VCaP (cell line): ENCODE data around the gene SYNGR4.

Source experiments
- H3K27ac ChIP-seq: fragments of 450-650 bp; 2 replicates; pipeline ENCODE4 v1.5.1; 2017
- CTCF ChIP-seq: fragments of 450-650 bp; conservative IDR thresholded peaks from 2 replicates; pipeline ENCODE4 v1.5.1; 2017; ENCODE audit warnings: mild to moderate bottlenecking, moderate library complexity

The SYNGR4 gene

GRCh38 chr19:48355365-48355954 lies 8.7 kb upstream of the SYNGR4 start:
- H3K27ac ChIP-seq: no peak overlapping the region
- no peak for TF ChIP-seq CTCF

GRCh38 chr19:48359123-48359522 lies 5.0 kb upstream of the SYNGR4 start:
- no peak overlapping the region for H3K27ac ChIP-seq
- TF ChIP-seq CTCF: no peak

- H3K27ac ChIP-seq: peak overlapping the region; percentile 94; the same call in 1 of the 2 replicates
- no peak for TF ChIP-seq CTCF
These were observed 2.3 kb upstream of the SYNGR4 start for GRCh38 chr19:48361912-48362311.

GRCh38 chr19:48362716-48363499 lies 1.3 kb upstream of the SYNGR4 start:
- H3K27ac ChIP-seq: peak overlapping the region; percentile 94
- TF ChIP-seq CTCF: no peak

GRCh38 chr19:48363500-48363809 lies 712 bp upstream of the SYNGR4 start:
- TF ChIP-seq CTCF: no peak
- H3K27ac ChIP-seq: peak overlapping the region; percentile 94

- no peak for TF ChIP-seq CTCF
- peak overlapping the region; percentile 94 for H3K27ac ChIP-seq
These were observed 606 bp downstream of the SYNGR4 start for GRCh38 chr19:48364598-48365348.

GRCh38 chr19:48365602-48366001 lies 1.4 kb downstream of the SYNGR4 start:
- TF ChIP-seq CTCF: no peak
- H3K27ac ChIP-seq: 0 out of 2 replicates have a peak overlapping the region, but pooled peaks have one; percentile 3
